ENCODE results near the gene VSTM2A.
"Not testable (repeated sequence)": the region's sequence is repeated elsewhere in the genome, so short reads cannot be mapped to it uniquely, and the experiment has no call there.

VSTM2A gene, protein sequence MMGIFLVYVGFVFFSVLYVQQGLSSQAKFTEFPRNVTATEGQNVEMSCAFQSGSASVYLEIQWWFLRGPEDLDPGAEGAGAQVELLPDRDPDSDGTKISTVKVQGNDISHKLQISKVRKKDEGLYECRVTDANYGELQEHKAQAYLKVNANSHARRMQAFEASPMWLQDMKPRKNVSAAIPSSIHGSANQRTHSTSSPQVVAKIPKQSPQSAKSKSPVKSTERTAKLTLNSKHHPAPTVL

DNA sequence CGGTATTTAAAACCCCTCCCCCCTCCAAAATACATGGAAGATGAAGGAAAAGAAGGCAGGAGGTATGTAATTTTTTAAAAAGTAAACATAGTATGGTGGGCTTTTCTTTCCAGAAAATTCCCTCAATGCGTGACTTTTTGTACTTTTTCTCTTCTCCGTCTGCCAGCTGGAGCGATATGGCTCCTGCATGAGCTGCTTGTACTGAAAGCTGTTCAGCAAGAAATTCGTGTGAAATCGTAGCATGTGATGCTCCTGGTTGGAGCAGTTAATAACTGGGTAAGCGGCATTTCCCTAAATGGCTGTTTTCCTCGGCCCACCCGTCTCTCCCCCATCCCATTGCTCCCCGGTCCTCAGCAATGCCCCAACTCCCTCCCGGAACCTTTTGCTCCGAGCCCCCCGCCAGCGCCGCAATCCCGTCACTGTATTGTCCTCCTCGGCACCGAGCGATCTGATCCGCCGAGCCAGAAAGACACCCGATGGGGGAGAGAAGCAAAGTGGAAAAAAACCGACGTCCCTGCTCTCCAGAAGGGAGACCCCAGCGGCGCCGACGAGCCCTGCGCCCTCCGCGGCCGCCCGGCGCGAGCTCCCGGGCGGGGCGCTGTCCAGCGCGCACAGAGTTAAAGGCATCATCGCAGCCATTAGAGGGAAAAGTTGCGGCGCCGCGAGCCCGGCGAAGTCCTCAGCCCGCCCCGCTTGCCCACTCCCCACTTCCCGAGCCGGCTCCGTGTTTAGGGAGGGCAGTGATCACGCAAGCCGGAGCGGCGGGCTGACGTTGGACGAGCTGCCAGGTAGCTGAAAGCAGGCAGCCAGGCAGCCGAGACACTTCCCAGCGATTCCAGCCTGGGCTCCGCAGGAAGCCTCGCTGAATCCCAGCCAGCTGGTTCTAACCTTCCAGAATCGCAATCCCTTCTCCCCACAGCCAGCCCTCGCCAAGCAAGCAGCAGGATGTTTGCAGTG, at the start of gene VSTM2A:
VSTM2A (plus strand) TSS at position 707 of the 957 bp plus-strand sequence. CDS start 356 bp downstream, outside the sequence.
- DNase-seq, result peak; percentile 8

DNA sequence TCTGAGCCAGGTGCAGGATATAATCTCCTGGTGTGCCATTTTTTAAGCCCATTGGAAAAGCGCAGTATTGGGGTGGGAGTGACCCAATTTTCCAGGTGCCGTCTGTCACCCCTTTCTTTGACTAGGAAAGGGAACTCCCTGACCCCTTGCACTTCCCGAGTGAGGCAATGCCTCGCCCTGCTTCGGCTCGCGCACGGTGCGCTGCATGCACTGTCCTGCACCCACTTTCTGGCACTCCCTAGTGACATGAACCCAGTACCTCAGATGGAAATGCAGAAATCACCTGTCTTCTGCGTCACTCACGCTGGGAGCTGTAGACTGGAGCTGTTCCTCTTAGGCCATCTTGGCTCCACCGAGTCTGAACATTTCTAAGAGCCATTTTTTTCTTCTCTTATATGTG, 37.6 kb upstream of the VSTM2A start:
- not testable (repeated sequence) for DNase-seq

DNA sequence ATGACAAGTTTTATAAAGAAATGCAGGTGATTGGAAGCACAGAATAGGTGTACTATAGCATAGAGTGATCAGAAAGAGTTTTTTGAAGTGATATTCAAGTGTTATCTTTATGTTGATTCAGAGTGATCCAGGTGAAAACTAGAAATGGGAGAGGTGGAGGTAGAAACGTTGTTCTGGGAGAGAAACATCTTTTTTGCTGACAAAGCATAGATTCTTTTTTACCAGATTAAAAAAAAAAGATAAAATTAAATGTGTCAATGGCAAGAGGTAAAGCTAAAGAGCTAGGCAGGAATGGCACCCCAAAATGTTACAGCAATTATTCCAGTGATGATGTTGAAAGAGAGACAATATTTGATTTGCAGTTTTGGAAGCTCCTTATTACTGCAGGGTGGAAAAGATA, 12.6 kb upstream of the VSTM2A start:
- no peak for DNase-seq

DNA sequence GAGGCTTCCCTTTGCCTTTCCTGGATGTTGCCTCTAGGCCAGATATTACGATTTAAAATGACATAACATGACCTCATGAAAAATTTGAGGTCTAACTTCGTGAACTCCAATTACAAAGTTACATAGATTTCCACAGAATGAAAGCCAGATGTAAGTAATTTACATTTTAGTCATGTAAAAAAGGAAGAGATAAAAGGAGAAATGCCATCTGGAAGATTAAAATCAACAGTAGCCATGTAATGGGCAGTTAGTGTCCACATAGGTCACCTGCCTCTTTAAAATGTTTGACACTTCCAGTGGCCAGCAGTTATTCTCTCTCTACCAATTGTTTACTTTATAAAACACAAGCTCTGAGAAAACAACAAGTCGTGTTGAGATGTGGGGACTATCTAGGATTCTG, 4.1 kb upstream of the VSTM2A start:
- DNase-seq, result no peak

DNA sequence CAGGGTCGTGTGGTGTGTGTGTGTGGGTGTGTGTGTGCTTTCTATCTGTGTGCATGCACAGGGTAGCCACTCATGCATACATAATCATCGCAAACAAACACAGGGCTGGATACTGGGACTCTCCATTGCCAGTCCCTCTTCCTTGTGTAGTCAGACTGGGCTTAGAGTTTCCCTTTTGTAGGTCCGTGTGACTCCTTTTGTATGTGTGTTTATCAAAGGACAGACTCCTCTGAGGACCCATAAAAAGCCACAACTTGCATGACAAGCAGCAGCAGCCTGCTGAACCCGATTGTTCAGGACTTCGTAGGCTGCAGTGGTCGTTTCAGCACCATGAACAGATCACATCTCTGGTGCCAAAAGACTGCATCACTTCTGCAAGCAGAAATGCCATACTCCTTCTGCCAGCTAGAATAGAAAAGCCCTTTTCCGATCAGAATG, 895 bp downstream of the VSTM2A start:
- DNase-seq, result no peak

DNA sequence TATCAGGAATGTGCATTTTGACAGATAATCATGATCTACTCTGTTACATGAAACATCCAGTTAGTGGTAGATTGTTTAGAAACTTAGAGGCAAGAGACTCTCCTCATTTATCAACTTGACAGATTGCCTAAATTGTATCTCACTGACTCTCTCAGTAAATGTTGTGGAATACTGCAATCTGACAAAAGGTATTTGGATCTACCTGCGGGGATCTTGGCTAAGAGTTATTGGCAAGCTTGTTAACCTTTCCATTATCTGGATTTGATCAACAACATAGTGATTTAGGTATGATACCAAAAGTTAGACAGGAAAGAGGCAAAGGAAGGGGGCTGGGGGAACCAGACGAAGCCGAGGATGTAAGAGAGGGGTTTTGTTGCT, 2.0 kb downstream of the VSTM2A start:
- DNase-seq, result no peak

DNA sequence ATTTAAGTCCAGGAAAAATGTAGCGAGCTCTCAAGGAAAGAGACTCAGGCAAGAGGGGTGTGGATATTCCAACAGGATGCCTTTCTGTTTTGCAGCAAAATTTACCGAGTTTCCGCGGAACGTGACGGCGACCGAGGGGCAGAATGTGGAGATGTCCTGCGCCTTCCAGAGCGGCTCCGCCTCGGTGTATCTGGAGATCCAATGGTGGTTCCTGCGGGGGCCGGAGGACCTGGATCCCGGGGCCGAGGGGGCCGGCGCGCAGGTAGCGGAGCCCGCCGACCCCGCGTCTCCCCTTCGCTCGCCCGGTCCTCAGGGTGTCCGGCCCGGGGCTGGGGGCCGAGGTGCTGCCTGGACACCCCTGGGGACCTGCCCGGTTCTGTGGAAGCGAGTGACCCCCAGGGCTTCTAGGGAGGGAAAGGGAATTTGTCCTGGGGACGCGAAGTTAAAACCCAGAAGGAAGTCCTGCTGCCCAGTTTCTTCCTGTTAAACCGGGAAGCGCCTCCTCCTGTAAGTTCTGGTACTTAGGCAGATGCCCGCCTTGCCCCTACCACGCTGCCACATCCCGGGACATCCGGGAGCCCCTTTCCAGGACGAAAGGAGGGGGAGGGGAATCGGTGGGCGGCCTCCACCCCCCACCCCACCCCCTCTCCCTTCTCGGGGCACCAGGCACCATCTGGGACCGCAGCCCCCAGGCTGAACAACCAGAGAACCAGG, 2.5 kb downstream of the VSTM2A start:
- no peak for DNase-seq

DNA sequence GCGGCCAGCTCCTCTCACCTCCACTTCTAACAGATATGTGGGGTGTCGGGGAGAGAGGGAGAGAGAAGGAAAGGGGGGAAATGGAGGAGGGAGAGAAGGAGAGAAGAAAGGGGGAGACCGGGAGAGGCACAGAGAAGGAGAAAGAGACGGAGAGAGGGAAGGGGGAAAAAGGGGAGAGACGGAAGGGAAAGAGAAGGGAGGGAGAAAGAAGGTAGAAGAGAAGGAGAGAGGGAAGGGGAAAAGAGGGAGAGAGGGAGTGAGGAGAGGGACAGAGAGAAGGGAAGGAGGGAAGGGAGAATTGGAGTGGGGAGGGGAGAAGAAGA, 3.0 kb downstream of the VSTM2A start:
- DNase-seq, result no peak

DNA sequence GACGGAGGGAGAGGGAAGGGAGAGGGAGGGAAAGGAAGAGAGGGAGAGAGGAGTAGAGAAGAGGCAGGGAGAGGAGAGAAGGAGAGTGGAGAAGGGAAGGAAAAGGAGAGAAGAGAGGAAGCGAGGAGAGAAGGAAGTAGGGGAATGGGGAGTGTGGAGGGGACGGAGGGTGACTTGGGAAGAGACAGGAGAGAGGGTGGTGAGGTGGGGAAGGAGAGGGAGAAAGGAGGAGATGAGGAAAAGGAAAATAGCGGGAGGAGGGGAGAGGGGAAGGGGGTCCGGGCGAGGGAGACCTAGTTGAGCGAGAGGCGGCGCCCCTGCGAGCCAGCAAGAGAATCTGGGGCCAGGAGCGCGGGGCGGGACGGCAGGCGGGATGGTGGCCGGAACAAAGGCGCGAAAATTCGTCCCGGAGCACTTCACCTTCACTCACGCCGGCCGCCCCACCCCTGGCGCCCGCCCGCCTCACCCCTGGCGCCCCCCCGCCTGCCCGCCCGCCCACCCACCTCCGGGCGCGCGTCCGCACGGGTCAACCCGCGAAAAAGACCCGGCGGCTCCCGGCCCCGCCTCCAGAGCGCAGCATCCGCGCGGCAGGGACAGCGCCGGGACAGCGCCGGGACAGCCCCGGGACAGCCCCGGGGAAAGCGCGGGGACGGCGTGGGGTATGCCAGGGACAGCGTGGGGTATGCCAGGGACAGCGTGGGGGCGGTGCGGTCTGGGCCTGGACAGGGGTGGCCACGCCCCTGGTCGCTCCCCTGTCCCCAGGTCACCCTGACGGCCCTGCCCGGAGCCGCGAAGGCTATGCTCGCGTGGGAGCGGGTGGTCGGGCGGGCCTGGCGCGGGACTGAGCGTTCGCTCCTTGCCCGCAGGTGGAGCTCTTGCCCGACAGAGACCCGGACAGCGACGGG, 4.2 kb downstream of the VSTM2A start:
- no peak for DNase-seq

DNA sequence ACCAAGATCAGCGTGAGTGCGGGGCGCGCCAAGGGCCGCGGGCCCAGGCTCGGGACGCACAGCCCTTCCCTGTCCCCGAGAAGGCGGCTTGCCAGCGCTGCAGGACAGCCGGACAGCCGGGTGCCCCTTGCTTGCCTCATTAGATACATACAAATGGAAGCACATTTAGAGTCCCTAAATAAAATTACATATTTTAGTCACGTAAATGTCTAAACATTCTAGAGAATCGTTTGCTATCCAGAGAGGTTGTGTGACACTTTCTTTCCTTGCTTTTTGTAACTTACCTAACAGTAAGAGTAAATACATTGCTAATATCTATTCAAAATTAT, 4.8 kb downstream of the VSTM2A start:
- no peak for DNase-seq

DNA sequence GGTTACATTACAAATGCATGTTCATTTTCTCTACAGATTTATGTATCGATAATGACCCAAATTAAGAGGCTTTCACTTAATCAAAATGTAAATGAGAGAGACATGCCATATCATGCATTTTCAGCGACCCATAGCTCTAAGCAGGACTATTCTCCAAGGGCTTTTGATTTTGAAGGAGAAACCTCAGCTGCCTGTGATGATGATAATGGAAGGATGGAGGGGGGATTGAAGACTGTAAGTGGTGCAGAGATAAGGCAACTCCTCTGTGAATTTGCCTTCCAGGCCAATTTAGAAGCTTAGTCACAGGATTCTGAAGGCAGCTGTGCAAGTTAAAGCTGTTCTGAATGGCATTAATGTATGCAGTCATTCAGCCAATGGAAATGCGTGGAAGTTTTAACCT, 8.3 kb downstream of the VSTM2A start:
- DNase-seq, result no peak

DNA sequence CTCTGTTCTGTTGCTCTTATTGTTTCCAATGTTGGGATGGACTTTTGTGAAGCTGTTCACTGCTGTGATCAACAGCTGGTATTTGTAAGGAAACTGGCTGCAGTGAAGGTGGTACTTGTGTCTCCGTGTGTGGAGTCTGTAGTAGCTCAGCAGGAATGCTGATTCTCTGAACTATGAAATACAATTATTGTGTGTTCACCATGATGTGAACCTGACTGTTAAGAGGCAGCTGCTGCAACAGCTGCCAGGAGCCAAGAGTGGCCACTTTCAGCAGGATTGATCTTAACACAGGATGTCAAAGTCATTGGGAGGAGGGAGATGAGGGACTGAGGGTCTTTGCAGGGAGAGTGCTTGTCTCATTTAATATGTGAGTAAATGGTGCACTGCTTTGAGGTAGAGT, 13.9 kb downstream of the VSTM2A start:
- no peak for DNase-seq

DNA sequence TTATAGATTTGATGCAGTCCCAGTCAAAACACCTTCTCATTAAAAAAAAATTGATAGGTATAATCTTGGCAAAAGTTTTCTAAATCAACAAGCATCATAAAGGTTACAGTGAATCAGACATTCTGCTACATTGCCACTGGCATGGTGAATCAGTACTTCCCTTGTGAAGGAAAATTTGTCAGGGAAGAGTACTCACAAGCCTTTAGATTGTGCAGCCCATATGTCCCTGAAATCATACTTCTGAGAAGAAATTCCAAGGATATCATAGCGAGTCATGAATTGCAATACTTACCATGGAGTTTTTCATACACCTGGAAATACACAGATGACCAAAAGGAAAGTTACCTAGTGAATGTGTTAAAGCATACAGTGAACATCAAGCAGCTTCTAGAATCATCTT, 17.2 kb downstream of the VSTM2A start:
- DNase-seq, result no peak

DNA sequence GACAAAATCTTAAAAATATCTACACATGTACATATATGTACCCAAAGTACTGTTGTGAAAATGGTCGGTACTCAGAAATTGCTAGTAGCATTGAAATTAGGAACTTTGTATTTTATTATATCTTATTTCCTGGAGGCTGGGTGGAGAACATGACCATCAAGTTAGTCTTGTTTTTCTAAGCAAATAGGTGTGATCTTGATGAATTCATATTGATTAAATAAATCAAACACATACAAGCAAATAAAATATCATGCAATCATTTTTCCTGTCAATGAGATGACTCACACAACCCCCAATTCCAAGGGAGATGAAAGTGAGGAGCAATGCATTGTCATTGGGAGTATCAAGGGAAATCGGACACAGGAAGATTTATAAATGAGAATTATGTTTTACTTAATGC, 18.0 kb downstream of the VSTM2A start:
- no peak for DNase-seq

DNA sequence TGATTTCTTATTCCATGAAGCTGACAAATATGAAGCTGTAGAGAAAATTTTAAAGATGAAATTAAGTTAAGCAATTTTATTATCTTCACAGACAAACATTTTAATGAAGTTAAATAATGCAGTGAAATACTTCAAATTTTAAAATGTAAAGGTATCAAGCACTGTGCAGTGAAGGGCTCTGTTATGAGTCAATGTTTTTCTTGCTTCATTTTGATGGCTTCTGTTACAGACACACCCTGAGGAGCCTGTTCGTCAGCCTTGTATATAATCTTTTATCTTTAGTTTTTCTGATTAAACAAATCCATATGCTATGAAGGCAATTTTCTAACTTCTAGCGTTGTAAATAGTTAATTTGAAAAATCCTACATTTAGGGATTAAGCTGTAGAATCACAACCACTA, 18.5 kb downstream of the VSTM2A start:
- no peak for DNase-seq

DNA sequence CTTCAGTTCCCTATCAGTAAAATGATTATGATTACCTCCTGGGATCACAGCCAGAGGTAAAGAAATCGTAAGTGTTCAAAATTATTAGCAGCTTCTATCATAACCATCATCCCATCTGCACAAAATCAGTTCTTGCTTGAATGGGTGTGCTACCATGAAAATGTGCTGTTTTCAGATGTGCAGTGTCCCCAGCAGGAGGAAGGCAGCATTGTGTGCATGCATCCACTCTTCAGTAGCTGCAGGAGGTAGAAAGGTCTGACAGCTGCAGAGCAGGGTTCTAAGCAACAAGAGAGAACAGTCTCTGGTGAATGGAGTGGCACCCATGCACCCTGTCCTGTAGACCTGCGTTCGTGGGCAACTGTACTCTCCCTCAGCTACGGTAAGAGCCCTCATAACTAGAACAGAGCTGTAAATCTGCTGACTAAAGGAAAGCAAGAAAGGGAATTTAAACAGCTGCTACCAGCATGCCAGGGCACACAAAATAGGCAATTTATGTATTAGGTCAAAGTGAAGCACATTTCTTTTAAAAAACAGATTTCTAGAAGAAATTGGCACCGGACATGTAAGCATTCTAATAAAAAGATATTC, 21.2 kb downstream of the VSTM2A start:
- DNase-seq, result no peak

DNA sequence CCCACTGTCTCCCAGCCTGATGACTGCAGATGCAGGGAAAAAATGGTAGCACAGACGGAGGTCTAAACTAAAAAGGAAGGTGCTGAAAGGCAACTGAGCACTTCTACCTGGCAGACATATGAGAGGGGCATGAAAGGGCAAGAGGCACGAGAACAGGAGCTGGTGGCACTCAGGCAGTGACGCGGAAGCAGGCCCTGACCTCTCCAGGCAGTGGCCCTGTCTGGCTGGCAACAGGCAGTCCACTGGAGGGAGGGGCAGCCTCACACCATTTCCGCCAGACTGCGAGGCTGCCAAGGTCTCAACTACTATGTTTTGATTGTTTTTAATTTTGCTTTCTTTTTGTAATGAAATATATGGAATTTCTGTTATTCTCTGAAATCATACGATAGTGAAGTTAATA, 23.3 kb downstream of the VSTM2A start:
- no peak for DNase-seq

DNA sequence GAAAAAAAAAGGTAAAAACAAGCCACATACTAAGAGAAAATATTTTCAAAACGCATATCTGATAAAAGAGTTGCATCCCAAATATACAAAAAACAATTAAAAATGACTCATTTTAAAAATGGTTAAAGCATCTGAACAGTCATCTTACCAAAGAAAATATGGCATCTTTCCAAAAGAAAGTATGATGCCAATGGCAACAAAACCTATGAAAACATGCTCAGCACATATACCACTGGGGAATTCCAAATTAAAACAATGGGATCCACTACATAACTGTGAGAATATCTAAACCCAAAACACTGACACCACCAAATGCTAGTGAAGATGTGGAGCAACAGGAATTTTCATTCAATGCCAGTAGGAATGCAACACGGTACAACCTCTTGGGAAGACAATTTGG, 39.3 kb downstream of the VSTM2A start:
- DNase-seq, result no peak

DNA sequence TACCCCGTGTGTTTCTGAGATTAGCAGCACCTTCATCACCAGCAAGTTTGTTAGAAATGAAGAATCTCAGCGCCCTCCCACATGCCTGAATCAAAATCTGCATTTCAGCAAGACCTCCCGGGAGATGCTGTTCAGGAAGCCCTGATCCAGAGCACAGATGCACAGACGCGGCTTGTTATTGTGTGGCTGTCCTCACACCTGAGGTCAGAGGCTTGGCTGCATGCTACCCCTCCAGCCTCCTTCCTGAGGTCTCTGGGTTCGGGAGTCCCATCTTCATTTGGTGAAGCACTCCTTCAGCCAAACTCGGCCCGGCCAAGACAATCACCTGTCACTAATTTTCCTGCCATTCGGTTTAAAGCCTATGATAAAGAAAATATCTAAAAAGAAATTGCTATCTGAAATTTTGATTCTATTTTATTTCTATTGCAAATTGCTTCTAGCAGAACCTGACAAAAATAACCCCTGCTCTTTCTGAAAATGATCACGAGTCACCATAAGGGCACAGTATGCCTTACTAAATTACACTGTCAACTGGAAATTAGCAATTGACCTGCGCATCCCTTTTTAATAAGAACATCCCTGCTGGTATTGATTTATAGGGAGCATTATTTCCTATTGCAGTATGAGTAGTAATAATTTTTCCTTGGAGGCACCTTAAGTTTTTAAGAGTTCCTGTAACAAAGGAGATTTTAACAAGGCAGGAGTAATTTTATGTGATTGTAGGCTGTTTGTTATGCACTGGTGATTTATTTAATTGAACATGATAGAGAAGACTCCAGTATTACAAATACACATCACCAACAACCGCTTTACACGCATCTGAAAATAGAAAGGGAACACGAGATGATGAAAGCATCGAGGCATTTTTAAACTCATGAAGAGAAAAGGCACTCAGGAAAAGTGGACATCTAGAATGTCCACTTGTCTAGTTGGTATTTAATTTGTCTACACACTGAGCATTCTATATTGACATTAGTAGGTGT, 49.5 kb downstream of the VSTM2A start:
- no peak for DNase-seq

DNA sequence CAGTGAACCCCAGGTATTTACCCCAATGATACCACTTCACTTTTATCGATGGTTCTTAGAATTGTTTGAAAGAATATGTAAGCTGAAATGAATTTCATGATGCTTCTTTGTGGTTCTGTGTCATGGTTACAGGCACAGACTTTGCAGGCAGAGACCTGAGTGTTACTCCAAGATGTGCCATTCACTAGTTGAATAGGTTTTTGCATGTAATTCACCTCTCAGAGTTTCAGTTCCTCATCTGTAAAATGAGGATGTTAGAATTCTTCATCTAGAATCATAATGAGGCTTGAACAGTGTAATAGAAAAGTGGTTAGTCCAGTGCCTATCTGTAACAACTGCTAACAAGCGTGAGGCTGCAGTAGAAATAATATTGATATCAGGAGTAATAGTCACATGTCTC, 54.6 kb downstream of the VSTM2A start:
- DNase-seq, result no peak

DNA sequence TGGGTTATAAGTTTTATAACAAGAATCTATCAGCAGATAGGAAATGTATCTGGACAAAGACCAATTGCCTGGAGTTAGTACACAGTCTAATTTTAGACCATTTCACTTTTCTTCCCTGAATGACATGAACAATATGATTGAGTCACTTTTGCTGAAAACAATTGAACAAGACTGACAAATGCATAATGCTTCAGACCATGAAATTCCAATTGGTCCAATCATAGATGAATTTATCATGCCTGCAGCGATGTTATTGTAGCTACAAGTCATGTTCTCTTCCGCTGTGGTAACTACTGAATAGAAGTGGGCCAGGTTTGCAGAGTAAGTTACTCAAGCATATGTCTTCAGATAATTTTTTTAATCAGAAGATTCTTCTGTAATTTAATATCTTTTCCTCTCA, 73.4 kb downstream of the VSTM2A start:
- DNase-seq, result no peak

Measured in NCI-H2107 (cell line).